RWPE2 (cell line): ENCODE data around the gene EXD3.

Experiments
- ATAC-seq: fragments of 200-7000 bp; cut with Tn5 transposase; 3 replicates; pipeline ENCODE4 v1.9.1; 2021; ENCODE audit warnings: low read depth
- DNase-seq: peaks from one replicate; pipeline ENCODE4 v3.0.0-alpha.2; 2020; ENCODE audit warnings: low spot score
- H3K27ac ChIP-seq: fragments of 450-650 bp; 2 replicates; pipeline ENCODE4 v1.5.1; 2017; ENCODE audit warnings: mild to moderate bottlenecking; ENCODE audit not compliant: poor library complexity, severe bottlenecking
- H3K27me3 ChIP-seq: fragments of 250-450 bp; sonication (Bioruptor Pico); 2 replicates; pipeline ENCODE4 v1.5.1; 2021; ENCODE audit warnings: mild to moderate bottlenecking, moderate library complexity; ENCODE audit not compliant: insufficient read depth, poor library complexity, severe bottlenecking
- H3K36me3 ChIP-seq: fragments of 250-450 bp; sonication (Bioruptor Pico); 2 replicates; pipeline ENCODE4 v1.5.1; 2020; ENCODE audit warnings: low read depth, mild to moderate bottlenecking, moderate library complexity
- H3K4me1 ChIP-seq: fragments of 250-450 bp; sonication (Bioruptor Pico); 2 replicates; pipeline ENCODE4 v1.5.1; 2021; ENCODE audit warnings: mild to moderate bottlenecking, moderate library complexity; ENCODE audit not compliant: insufficient read depth, poor library complexity, severe bottlenecking
- H3K4me3 ChIP-seq: fragments of 250-450 bp; sonication (Bioruptor Pico); 2 replicates; pipeline ENCODE4 v1.5.1; 2021; ENCODE audit warnings: mild to moderate bottlenecking, moderate library complexity; ENCODE audit not compliant: severe bottlenecking
- H3K9me3 ChIP-seq: fragments of 250-450 bp; sonication (Bioruptor Pico); 2 replicates; pipeline ENCODE4 v1.5.1; 2021; ENCODE audit warnings: mild to moderate bottlenecking, moderate library complexity; ENCODE audit not compliant: severe bottlenecking
- TF ChIP-seq, protein P1 (sequence below): fragments of 450-650 bp; IDR thresholded peaks from one replicate; pipeline ENCODE4 v1.5.1; 2017; ENCODE audit warnings: mild to moderate bottlenecking, moderate library complexity; ENCODE audit not compliant: poor library complexity, severe bottlenecking

Gene EXD3

DNA sequence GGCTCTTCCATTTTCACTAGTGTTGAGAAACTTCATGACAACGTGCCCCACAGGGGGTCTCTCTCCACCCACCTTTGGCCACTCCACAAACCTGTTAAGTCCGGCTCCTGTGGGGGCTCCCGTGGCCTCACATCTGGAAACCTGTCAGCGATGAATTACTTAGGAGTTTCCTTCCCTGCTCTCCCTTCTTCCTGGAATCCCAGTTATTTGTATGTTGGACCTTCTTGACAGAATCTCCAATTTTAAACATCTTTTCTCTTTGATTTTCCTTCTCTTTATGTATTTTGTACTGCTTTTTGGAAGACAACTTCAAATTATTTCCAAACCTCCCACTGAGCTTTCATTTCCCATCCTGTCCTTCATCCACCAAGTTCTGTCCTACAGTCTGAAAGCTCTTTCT lies 65.8 kb downstream of the EXD3 start:
- no peak overlapping the region for H3K4me3 ChIP-seq
- no peaks in the 10 kb centered on the region for H3K27me3 ChIP-seq
- DNase-seq: no peak
- H3K9me3 ChIP-seq: peaks cover 20% of the 10 kb centered on the region
- no peaks in the 10 kb centered on the region for H3K4me1 ChIP-seq
- TF ChIP-seq, protein P1, sequence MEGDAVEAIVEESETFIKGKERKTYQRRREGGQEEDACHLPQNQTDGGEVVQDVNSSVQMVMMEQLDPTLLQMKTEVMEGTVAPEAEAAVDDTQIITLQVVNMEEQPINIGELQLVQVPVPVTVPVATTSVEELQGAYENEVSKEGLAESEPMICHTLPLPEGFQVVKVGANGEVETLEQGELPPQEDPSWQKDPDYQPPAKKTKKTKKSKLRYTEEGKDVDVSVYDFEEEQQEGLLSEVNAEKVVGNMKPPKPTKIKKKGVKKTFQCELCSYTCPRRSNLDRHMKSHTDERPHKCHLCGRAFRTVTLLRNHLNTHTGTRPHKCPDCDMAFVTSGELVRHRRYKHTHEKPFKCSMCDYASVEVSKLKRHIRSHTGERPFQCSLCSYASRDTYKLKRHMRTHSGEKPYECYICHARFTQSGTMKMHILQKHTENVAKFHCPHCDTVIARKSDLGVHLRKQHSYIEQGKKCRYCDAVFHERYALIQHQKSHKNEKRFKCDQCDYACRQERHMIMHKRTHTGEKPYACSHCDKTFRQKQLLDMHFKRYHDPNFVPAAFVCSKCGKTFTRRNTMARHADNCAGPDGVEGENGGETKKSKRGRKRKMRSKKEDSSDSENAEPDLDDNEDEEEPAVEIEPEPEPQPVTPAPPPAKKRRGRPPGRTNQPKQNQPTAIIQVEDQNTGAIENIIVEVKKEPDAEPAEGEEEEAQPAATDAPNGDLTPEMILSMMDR: no peak
- H3K27ac ChIP-seq: no peak overlapping the region
- H3K36me3 ChIP-seq: no peaks in the 10 kb centered on the region
- no peak for ATAC-seq

DNA sequence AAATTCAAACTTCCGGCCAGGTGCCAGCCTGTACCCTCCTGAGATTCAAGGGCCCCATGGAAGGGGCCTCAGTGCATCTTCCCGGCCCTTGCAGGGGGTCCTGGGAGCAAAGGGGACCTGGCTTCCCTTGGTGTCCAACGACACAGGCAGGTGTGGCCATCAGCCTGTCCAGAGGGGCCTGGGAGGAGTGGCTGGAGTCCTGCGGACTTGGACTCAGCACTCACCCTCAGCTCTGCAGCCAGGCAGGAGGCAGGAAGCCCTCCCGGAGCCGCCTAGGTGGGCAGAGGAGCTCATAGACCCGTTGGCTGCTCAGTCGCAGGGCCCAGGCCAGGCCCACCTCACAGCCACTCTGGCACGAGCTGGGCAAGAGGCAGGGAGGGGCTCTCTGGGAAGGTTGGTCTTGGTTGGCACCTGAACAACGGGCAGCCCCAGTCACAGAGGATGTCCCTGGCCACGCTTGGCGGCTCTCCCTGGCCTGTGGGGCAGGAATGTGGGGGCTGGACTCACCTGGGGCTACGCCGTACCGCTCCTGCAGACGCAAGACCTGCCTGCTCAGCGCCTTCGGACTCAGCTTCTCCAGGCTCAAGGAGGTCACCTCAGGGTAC lies 67.1 kb downstream of the EXD3 start:
- ATAC-seq: no peak
- H3K4me1 ChIP-seq: no peaks in the 10 kb centered on the region
- H3K36me3 ChIP-seq: no peaks in the 10 kb centered on the region
- peaks cover 20% of the 10 kb centered on the region for H3K9me3 ChIP-seq
- TF ChIP-seq, protein P1: no peak
- no peak overlapping the region for H3K4me3 ChIP-seq
- no peaks in the 10 kb centered on the region for H3K27me3 ChIP-seq
- DNase-seq: no peak
- H3K27ac ChIP-seq: no peak overlapping the region

DNA sequence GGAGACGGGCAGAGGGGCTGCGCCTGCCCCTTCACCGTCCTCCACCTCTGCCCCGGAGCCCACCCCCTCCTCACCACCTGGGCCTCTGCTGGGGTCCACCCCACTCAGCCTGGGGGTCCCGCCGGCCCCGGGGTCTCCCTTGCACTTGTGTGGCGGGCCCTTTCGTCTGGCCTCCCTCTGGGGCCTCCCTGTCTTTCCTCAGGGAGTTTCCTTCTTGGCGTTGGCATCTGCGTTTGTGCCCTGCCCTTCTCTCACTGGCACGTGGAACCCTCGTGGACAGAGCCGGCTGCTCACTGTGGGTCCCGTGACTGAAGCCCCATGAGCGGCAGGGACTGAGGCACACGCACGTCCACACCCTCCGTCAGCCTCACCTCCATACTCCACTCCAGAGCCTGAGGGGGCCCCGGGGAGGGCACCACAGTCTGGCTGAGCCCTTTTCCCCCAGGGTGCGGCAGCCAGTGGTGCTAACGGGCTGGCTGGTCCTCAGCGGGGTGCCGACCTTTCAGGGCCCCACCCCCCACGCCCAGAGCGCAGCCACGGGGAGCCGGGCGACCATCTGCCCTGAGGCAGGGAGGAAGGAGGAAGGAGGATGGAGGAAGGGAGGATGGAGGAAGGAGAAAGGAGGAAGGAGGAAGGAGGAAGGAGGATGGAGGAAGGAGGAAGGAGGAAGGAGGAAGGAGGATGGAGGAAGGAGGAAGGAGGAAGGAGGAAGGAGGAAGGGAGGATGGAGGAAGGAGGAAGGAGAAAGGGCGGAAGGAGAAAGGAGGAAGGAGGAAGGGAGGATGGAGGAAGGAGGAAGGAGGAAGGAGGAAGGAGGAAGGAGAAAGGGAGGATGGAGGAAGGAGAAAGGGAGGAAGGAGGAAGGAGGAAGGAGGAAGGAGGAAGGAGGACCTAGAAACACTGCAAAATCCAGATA lies 67.9 kb downstream of the EXD3 start:
- Histone ChIP-seq H3K9me3 (peaks cover 20% of the 10 kb centered on the region), H3K4me3 (no peak overlapping the region), H3K27ac (no peak overlapping the region), H3K4me1 (no peaks in the 10 kb centered on the region), H3K27me3 (no peaks in the 10 kb centered on the region), H3K36me3 (no peaks in the 10 kb centered on the region)
- no peak for DNase-seq
- no peak for ATAC-seq
- TF ChIP-seq, protein P1: no peak

DNA sequence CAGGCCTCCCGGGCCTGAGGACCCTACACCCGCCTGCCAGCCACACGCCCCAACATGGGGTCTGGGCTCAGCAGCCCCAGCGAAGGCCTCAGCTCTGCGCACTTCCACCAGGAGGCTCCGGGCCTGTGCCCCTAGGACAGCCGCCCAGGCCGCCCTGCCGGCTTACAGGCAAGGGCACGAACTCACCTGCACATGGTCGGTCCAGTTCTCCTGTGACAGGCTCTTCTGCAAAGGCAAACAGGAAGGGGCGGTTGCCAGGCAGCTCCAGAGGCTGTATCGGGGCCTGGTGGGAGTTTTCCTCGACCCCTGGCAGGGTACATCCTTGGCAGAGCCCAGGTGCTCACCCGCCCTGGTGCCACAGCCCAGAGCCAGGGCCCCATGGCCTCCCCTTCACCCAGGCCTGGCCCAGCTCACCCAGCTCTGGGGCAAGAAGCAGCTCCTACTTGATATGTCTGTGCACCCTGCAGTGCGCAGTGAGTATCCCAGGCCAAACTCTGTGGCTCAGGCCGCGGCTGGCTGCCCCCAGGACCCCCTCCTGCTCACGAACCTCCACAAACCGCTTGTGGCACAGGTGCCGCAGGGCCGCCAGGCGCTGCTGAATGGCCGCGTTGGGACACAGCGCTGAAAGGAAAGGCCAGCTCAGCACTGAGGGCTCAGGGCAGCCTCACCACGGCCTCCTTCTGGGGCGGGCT lies 68.7 kb downstream of the EXD3 start:
- H3K4me1 ChIP-seq: no peaks in the 10 kb centered on the region
- H3K9me3 ChIP-seq: peaks cover 20% of the 10 kb centered on the region
- TF ChIP-seq, protein P1: no peak
- no peak; the same call in 2 of the 3 replicates for ATAC-seq
- no peaks in the 10 kb centered on the region for H3K27me3 ChIP-seq
- H3K36me3 ChIP-seq: no peaks in the 10 kb centered on the region
- H3K27ac ChIP-seq: no peak overlapping the region
- DNase-seq: no peak
- no peak overlapping the region for H3K4me3 ChIP-seq
